ENCODE results near the gene EPS15. TPM values are rescaled to one million over a fixed set of nuclear protein-coding genes. Genes with fewer than 3 reads are reported as not detected.
"Not testable (repeated sequence)": the region's sequence is repeated elsewhere in the genome, so short reads cannot be mapped to it uniquely, and the experiment has no call there.

The EPS15 gene
- total and polyA plus RNA-seq, 2 of the 8 experiments (the other 6 are each of a cell fraction or from before 2014, with no cell fraction given): 15.9 to 57.2 TPM

GRCh38 chr1:51387288-51387687 is 131.8 kb downstream of the EPS15 start:
- H3K27ac ChIP-seq (ENCODE audit: low read depth, low read length); H3K79me1 ChIP-seq (ENCODE audit: low read depth, low read length); H2BK120ac ChIP-seq (replicated peaks; ENCODE audit: low read depth, low read length); H3K4ac ChIP-seq (replicated peaks; ENCODE audit: insufficient read length, low read depth, low read length); H4K20me1 ChIP-seq (replicated peaks in 1 of 2; ENCODE audit: control insufficient read depth in 1 of 2, insufficient read depth in 2 of 2, low read length in 2 of 2); H3K56ac ChIP-seq (replicated peaks; ENCODE audit: insufficient read length, low read depth, low read length); H3K4me2 ChIP-seq (ENCODE audit: insufficient read depth in 1 of 2, low read depth in 2 of 2, low read length in 2 of 2); H2BK20ac ChIP-seq (ENCODE audit: low read length); POLR2A ChIA-PET (ENCODE audit: partially characterized antibody); H2BK5ac ChIP-seq (ENCODE audit: low read depth, low read length); H3K23me2 ChIP-seq (ENCODE audit: low read depth, low read length); H2AFZ ChIP-seq (ENCODE audit: low read length); CTCF ChIA-PET (ENCODE audit: partially characterized antibody); H3K18ac ChIP-seq (ENCODE audit: extremely low read depth, low read length); H4K8ac ChIP-seq (ENCODE audit: extremely low read depth, insufficient read depth, low read length); H3K79me2 ChIP-seq (ENCODE audit: control insufficient read depth in 1 of 2, insufficient read depth in 2 of 2, low read length in 2 of 2); H4K91ac ChIP-seq (replicated peaks; ENCODE audit: insufficient read length, low read length); H2BK12ac ChIP-seq (ENCODE audit: low read depth, low read length); DNase-seq (ENCODE audit: low read depth in 1 of 2, low spot score in 2 of 2); H3K14ac ChIP-seq (ENCODE audit: insufficient read length); H3K4me1 ChIP-seq (replicated peaks in 1 of 4; ENCODE audit: control insufficient read depth in 3 of 4, insufficient read depth in 4 of 4, low read length in 3 of 4); FAIRE-seq; H4K5ac ChIP-seq (ENCODE audit: insufficient read length, low read depth, low read length); H3K4me3 ChIP-seq (ENCODE audit: extremely low read depth in 1 of 4, insufficient read depth in 2 of 4, low read depth in 3 of 4, low read length in 4 of 4); H3K23ac ChIP-seq (ENCODE audit: insufficient read length); H3K9ac ChIP-seq (replicated peaks in 1 of 4; ENCODE audit: extremely low read depth in 1 of 4, low read depth in 3 of 4, low read length in 3 of 4); H3K27me3 ChIP-seq (replicated peaks in 1 of 4; ENCODE audit: control insufficient read depth in 3 of 4, extremely low read depth in 1 of 4, insufficient read depth in 3 of 4, low read length in 3 of 4); H2AK5ac ChIP-seq (ENCODE audit: low read depth, low read length); H2BK15ac ChIP-seq (ENCODE audit: low read length): not testable (repeated sequence)
- 83% methylated on average over 2 of the region's 3 CpGs; no CpG with 5 or more reads in 1 of the 2 experiments for WGBS, 2 experiments (ENCODE audit: extremely low coverage in 1 of 2, insufficient coverage in 1 of 2, insufficient read length in 1 of 2, insufficient replicate concordance in 2 of 2, low coverage in 1 of 2, low lambda C conversion rate in 2 of 2, missing lambda C conversion rate in 1 of 2)
- Histone ChIP-seq H3K36me3 (ENCODE audit: control insufficient read depth in 2 of 4, insufficient read depth in 4 of 4, low read length in 3 of 4) (peaks cover 0 to 28% (median 13%) of the 10 kb centered on the region in 4 experiments; a peak in 5 of 8 replicates), H3K9me3 (ENCODE audit: insufficient read depth in 2 of 2, low read depth in 1 of 2, low read length in 1 of 2) (peaks cover 13 to 16% of the 10 kb centered on the region in 2 experiments)

GRCh38 chr1:51386259-51386658 is 132.8 kb downstream of the EPS15 start:
- CTCF ChIA-PET (ENCODE audit: partially characterized antibody); H4K20me1 ChIP-seq (replicated peaks in 1 of 2; ENCODE audit: control insufficient read depth in 1 of 2, insufficient read depth in 2 of 2, low read length in 2 of 2); H3K4me1 ChIP-seq (replicated peaks in 1 of 4; ENCODE audit: control insufficient read depth in 3 of 4, insufficient read depth in 4 of 4, low read length in 3 of 4); H3K23me2 ChIP-seq (ENCODE audit: low read depth, low read length); H3K4ac ChIP-seq (replicated peaks; ENCODE audit: insufficient read length, low read depth, low read length); H2BK20ac ChIP-seq (ENCODE audit: low read length); H3K79me1 ChIP-seq (ENCODE audit: low read depth, low read length); H4K8ac ChIP-seq (ENCODE audit: extremely low read depth, insufficient read depth, low read length); H4K91ac ChIP-seq (replicated peaks; ENCODE audit: insufficient read length, low read length); H2BK5ac ChIP-seq (ENCODE audit: low read depth, low read length); H2BK120ac ChIP-seq (replicated peaks; ENCODE audit: low read depth, low read length); DNase-seq (ENCODE audit: low read depth in 1 of 2, low spot score in 2 of 2); H2BK15ac ChIP-seq (ENCODE audit: low read length); H3K27me3 ChIP-seq (replicated peaks in 1 of 4; ENCODE audit: control insufficient read depth in 3 of 4, extremely low read depth in 1 of 4, insufficient read depth in 3 of 4, low read length in 3 of 4); H3K56ac ChIP-seq (replicated peaks; ENCODE audit: insufficient read length, low read depth, low read length); H3K4me2 ChIP-seq (ENCODE audit: insufficient read depth in 1 of 2, low read depth in 2 of 2, low read length in 2 of 2); FAIRE-seq; H2BK12ac ChIP-seq (ENCODE audit: low read depth, low read length); H3K23ac ChIP-seq (ENCODE audit: insufficient read length); H4K5ac ChIP-seq (ENCODE audit: insufficient read length, low read depth, low read length); H3K79me2 ChIP-seq (ENCODE audit: control insufficient read depth in 1 of 2, insufficient read depth in 2 of 2, low read length in 2 of 2); H3K9ac ChIP-seq (replicated peaks in 1 of 4; ENCODE audit: extremely low read depth in 1 of 4, low read depth in 3 of 4, low read length in 3 of 4); H3K27ac ChIP-seq (ENCODE audit: low read depth, low read length); H3K14ac ChIP-seq (ENCODE audit: insufficient read length); H3K4me3 ChIP-seq (ENCODE audit: extremely low read depth in 1 of 4, insufficient read depth in 2 of 4, low read depth in 3 of 4, low read length in 4 of 4); POLR2A ChIA-PET (ENCODE audit: partially characterized antibody); H2AFZ ChIP-seq (ENCODE audit: low read length); H3K18ac ChIP-seq (ENCODE audit: extremely low read depth, low read length); H2AK5ac ChIP-seq (ENCODE audit: low read depth, low read length): not testable (repeated sequence)
- 98% methylated on average over 5 of the region's 5 CpGs; no CpG with 5 or more reads in 1 of the 2 experiments for WGBS, 2 experiments (ENCODE audit: extremely low coverage in 1 of 2, insufficient coverage in 1 of 2, insufficient read length in 1 of 2, insufficient replicate concordance in 2 of 2, low coverage in 1 of 2, low lambda C conversion rate in 2 of 2, missing lambda C conversion rate in 1 of 2)
- Histone ChIP-seq H3K9me3 (ENCODE audit: insufficient read depth in 2 of 2, low read depth in 1 of 2, low read length in 1 of 2) (peaks cover 13 to 16% of the 10 kb centered on the region in 2 experiments), H3K36me3 (ENCODE audit: control insufficient read depth in 2 of 4, insufficient read depth in 4 of 4, low read length in 3 of 4) (peaks cover 0 to 26% (median 12%) of the 10 kb centered on the region in 4 experiments; a peak in 5 of 8 replicates)

Data from H1 (cell line).